Neural crest cell (in vitro differentiated cells): Measurements from ENCODE around the gene XRCC2. TPM values are rescaled to one million over a fixed set of nuclear protein-coding genes. Genes with fewer than 3 reads are reported as not detected.
A peak's percentile ranks its signal among the peaks of the same experiment; 100 is the strongest.

Source experiments
- DNase-seq: peaks from one replicate; pipeline ENCODE4 v3.0.0; 2021; ENCODE audit warnings: low read depth, mixed read lengths, low spot score
- H3K27ac Mint-ChIP-seq: one replicate; pipeline ENCODE4 v1.8.0; 2021; ENCODE audit warnings: mild to moderate bottlenecking, mixed read lengths; ENCODE audit not compliant: unreplicated experiment
- H3K27me3 Mint-ChIP-seq: 2 replicates; pipeline ENCODE4 v1.8.0; 2021; ENCODE audit warnings: low read depth, mild to moderate bottlenecking, mixed read lengths
- H3K36me3 Mint-ChIP-seq: 2 replicates; pipeline ENCODE4 v1.8.0; 2021; ENCODE audit warnings: low read depth, mild to moderate bottlenecking, mixed read lengths
- H3K4me1 Mint-ChIP-seq: 2 replicates; pipeline ENCODE4 v1.8.0; 2021; ENCODE audit warnings: mixed read lengths
- H3K4me3 Mint-ChIP-seq: one replicate; pipeline ENCODE4 v1.8.0; 2021; ENCODE audit warnings: mild to moderate bottlenecking, mixed read lengths
- H3K9me3 Mint-ChIP-seq: 2 replicates; pipeline ENCODE4 v1.8.0; 2021; ENCODE audit warnings: mixed read lengths
- CTCF ChIP-seq: fragments of 200-600 bp; sonication (generic); conservative IDR thresholded peaks from 2 replicates; pipeline ENCODE4 v1.5.0; 2021; ENCODE audit warnings: antibody characterized with exemption, mild to moderate bottlenecking
- total RNA-seq: library from RNA; stranded (reverse); gene quantifications from 2 replicates; pipeline ENCODE4 v1.2.1, GENCODE V29; 2021

XRCC2 gene
- total RNA-seq, 1 donor from 2014 or later: 28.2 TPM

DNA sequence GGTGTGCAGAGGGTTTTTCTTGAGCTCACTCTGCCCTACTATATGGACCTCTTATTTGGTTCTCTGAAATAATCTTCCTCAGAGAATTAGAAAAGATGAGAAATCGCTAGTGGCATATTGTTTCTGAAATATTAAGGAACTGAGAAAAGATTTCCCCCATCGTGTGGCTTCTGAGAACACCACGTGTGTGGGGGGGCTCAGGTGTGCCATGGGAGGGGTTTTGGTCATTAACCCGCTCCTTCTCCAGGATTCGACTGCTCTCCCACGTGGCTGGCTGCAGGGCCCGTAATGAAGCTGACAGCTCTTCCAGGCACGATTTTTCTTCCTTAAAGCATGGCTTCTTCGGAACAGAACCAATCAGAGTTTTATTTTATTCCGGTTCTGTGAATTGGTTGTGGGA is 67.7 kb downstream of the XRCC2 start:
- no peaks in the 10 kb centered on the region for H3K27me3 Mint-ChIP-seq
- H3K27ac Mint-ChIP-seq: no peak overlapping the region
- H3K9me3 Mint-ChIP-seq: peaks cover 10% of the 10 kb centered on the region
- H3K4me1 Mint-ChIP-seq: no peaks in the 10 kb centered on the region
- H3K4me3 Mint-ChIP-seq: no peak overlapping the region
- TF ChIP-seq CTCF: no peak
- no peaks in the 10 kb centered on the region for H3K36me3 Mint-ChIP-seq
- no peak for DNase-seq

DNA sequence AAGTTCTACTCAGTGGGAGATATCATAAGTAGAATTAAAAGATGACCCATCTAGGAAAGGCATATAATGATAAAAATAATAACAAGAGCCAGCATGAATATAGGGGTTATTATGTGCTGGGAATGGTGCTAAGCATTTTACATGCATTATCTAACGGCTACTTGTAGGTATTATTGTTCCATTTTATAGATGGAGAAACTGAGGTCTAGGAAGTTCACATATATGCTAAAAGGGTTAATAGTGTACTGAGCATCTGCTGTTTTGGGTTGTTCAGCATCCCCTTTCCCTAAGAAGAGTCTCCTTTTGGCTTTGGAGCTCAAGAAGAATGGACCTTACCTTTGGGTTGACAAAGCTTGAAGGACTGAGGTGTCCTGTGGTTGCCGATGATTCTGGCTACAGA is 68.9 kb downstream of the XRCC2 start:
- Mint-ChIP-seq H3K27me3 (no peaks in the 10 kb centered on the region), H3K27ac (no peak overlapping the region), H3K36me3 (no peaks in the 10 kb centered on the region), H3K9me3 (no peaks in the 10 kb centered on the region), H3K4me1 (no peaks in the 10 kb centered on the region), H3K4me3 (no peak overlapping the region)
- no peak for TF ChIP-seq CTCF
- DNase-seq: no peak

- DNase-seq: no peak
- peaks cover under 1% of the 10 kb centered on the region for H3K4me1 Mint-ChIP-seq
- no peaks in the 10 kb centered on the region for H3K27me3 Mint-ChIP-seq
- H3K36me3 Mint-ChIP-seq: no peaks in the 10 kb centered on the region
- H3K9me3 Mint-ChIP-seq: no peaks in the 10 kb centered on the region
- no peak for TF ChIP-seq CTCF
- H3K27ac Mint-ChIP-seq: no peak overlapping the region
- no peak overlapping the region for H3K4me3 Mint-ChIP-seq
These were observed 73.0 kb downstream of the XRCC2 start for GRCh38 chr7:152602962-152603361.

DNA sequence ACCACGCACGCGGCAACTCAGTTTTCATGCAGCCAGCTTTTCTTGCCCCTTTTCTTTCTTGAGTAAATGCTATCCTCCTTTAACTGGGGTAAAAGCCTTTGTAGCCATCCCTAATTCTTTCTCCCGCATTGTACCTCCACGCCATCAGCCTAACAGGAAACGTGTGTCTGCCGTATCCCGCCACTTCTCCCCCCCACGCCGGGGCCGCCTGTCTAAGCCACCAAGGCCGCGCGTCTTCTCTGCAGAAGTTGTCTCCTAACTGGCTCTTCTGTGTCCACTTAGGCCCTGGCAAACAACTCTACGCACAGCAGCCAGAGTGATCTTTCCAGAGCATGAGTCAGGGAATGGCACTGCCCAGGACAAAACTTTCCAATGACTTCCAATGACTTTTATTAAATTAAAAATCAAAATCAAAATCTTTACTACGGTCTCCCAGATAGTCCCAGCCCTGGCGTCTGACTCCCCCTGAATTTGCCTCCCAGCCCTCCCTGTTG is 74.6 kb downstream of the XRCC2 start:
- no peak for TF ChIP-seq CTCF
- Mint-ChIP-seq H3K4me1 (peaks cover 7% of the 10 kb centered on the region), H3K27ac (no peak overlapping the region), H3K27me3 (no peaks in the 10 kb centered on the region), H3K36me3 (no peaks in the 10 kb centered on the region), H3K9me3 (no peaks in the 10 kb centered on the region), H3K4me3 (no peak overlapping the region)
- no peak for DNase-seq

- H3K27ac Mint-ChIP-seq: no peak overlapping the region
- no peak for TF ChIP-seq CTCF
- no peak for DNase-seq
- H3K9me3 Mint-ChIP-seq: no peaks in the 10 kb centered on the region
- H3K36me3 Mint-ChIP-seq: no peaks in the 10 kb centered on the region
- H3K4me1 Mint-ChIP-seq: peaks cover 12% of the 10 kb centered on the region
- H3K4me3 Mint-ChIP-seq: no peak overlapping the region
- no peaks in the 10 kb centered on the region for H3K27me3 Mint-ChIP-seq
These were observed 75.7 kb downstream of the XRCC2 start for GRCh38 chr7:152600266-152600665.

DNA sequence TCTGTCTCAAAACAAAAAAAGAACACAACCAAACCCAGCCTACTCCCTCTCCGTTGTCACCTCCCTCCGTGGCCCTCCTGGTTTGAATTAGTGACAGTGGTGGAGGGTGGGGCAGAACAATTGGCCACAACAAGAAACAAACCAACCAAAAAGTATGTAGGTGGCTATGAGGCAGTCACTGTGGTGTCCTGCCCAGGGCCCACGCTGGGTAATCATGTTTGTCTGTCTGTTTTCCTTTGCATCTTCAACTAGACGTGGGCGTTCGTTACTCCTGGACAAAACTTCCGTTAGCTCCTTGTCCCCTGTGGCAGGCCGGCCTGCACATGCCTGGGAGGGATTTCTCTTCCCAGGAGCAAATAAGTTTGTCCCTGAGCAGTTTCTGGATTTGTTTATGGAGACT is 78.4 kb downstream of the XRCC2 start:
- no peaks in the 10 kb centered on the region for H3K9me3 Mint-ChIP-seq
- no peak for DNase-seq
- no peaks in the 10 kb centered on the region for H3K27me3 Mint-ChIP-seq
- no peaks in the 10 kb centered on the region for H3K36me3 Mint-ChIP-seq
- no peak overlapping the region for H3K4me3 Mint-ChIP-seq
- TF ChIP-seq CTCF: no peak
- peak overlapping the region; percentile 31 for H3K27ac Mint-ChIP-seq
- peaks cover 12% of the 10 kb centered on the region for H3K4me1 Mint-ChIP-seq
